Pancreas (tissue), 10 donors: Measurements from ENCODE around the gene DZIP1L. TPM values are rescaled to one million over a fixed set of nuclear protein-coding genes. Genes with fewer than 3 reads are reported as not detected.

Experiments used
- ATAC-seq, 4 donors: fragments of 200-7000 bp; cut with Tn5 transposase; one replicate each; pipeline versions ENCODE4 v1.8.0 to v1.9.1; 2020; ENCODE audit warnings: mild to moderate bottlenecking in 4 of 4, moderate library complexity in 4 of 4
- DNase-seq, 6 donors: peaks; one replicate each; pipeline ENCODE4 v3.0.0-alpha.2; 2020
- FAIRE-seq: peaks from 2 replicates; lab custom pipeline; 2012; peaks lifted over from hg19 to GRCh38; lab: Jason Lieb, UNC
- H3K27ac ChIP-seq, 4 donors: fragments of 200-600 bp; sonication (generic); 1 replicate in 3 of 4; 2 replicates in 1 of 4; pipeline versions ENCODE4 v1.5.0 to v1.8.0; 2020
- H3K27me3 ChIP-seq, 4 donors: fragments of 200-600 bp; one replicate each; pipeline ENCODE4 v1.8.0; 2021
- H3K36me3 ChIP-seq, 3 donors: fragments of 200-600 bp; sonication (generic) in 1 of 3; one replicate each; pipeline versions ENCODE4 v1.5.0 to v1.8.0; 2020 to 2021
- H3K4me1 ChIP-seq, 3 donors: fragments of 200-600 bp; one replicate each; pipeline ENCODE4 v1.8.0; 2021
- H3K4me3 ChIP-seq, 4 donors: fragments of 200-600 bp; sonication (generic) in 2 of 4; one replicate each; pipeline versions ENCODE4 v1.5.0 to v1.8.0; 2020 to 2021
- H3K9me3 ChIP-seq, 4 donors: fragments of 200-600 bp; one replicate each; pipeline ENCODE4 v1.8.0; 2021
- WGBS, 2 donors: extraction: QIAGEN DNeasy Blood & Tissue Kit; methylation state at CpG; one replicate each; pipeline ENCODE4 v1.1.7; 2013; 5-methylcytosine and 5-hydroxymethylcytosine counted together
- intact Hi-C, 3 donors: fragments of 100-400 bp; cut with DNase I; formaldehyde crosslinking; loops; one replicate each; pipeline versions ENCODE4 v1.11.1 to v1.14.2; 2022
- polyA plus RNA-seq, 2 donors: library from polyadenylated mRNA; stranded (reverse); fragments of 200-250 nt; gene quantifications; one replicate each; pipeline ENCODE4 v1.2.3, GENCODE V29; 2013
- total RNA-seq, 6 donors: library from RNA; stranded (reverse); fragmentation: NEBNext Ultra II Directional in 4 of 6; extraction: Animal tissue kit (Norgen Biotek cat#: 25700) in 4 of 6; gene quantifications; one replicate each; pipeline versions ENCODE4 v1.2.1 to v1.2.4, GENCODE V29; 2021 to 2023
- TF ChIP-seq, protein P1 (sequence below), 4 donors: fragments of 200-600 bp; sonication (generic) in 3 of 4; IDR thresholded peaks; one replicate each; pipeline versions ENCODE4 v1.5.0 to v1.8.0; 2021; ENCODE audit warnings: antibody characterized with exemption in 4 of 4
- donor health status: healthy with polysubstance abuse.
- donor health status: DM: no; HTN: no; CAD: no; lungs with moderate emphysema.
- donor health status: DM: no; HTN: no; CAD: no.
- donor health status: control.
- donor health status: control.
- donor health status: Bipolar disorder and iron deficiency.
- donor health status: DM: yes; HTN: yes; CAD: no.
- donor health status: DM: no; HTN: no; CAD: no.
- donor health status: DM: no; HTN: no; CAD: no.
- donor health status: DM: yes; HTN: yes; CAD: no.

Gene DZIP1L
- total and polyA plus RNA-seq, 8 donors = 6.3 to 21.7 (median 10.0) TPM

DNA sequence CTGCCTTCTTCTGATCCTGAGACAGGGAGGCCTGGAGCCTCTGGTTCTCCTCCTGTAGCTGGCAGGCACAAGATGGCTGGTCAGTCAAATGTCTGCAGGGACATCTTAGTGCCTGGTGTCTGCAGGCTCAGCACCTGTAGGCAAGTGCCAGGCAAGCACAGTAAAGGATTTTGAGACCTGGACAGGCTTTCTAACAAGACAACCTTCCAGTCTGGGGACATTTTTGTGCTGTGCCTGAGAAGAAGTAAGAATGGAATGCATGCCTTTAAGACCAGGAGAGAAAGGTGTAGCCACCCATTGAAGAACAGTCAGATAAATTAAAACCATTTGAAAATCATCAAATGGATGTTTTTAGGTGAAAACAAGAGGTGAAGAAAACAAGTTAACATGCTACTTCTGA is 31.2 kb downstream of the DZIP1L start:
- H3K27me3 ChIP-seq = no peaks in the 10 kb centered on the region
- H3K4me3 ChIP-seq = no peak overlapping the region
- TF ChIP-seq, protein P1, sequence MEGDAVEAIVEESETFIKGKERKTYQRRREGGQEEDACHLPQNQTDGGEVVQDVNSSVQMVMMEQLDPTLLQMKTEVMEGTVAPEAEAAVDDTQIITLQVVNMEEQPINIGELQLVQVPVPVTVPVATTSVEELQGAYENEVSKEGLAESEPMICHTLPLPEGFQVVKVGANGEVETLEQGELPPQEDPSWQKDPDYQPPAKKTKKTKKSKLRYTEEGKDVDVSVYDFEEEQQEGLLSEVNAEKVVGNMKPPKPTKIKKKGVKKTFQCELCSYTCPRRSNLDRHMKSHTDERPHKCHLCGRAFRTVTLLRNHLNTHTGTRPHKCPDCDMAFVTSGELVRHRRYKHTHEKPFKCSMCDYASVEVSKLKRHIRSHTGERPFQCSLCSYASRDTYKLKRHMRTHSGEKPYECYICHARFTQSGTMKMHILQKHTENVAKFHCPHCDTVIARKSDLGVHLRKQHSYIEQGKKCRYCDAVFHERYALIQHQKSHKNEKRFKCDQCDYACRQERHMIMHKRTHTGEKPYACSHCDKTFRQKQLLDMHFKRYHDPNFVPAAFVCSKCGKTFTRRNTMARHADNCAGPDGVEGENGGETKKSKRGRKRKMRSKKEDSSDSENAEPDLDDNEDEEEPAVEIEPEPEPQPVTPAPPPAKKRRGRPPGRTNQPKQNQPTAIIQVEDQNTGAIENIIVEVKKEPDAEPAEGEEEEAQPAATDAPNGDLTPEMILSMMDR (IDR thresholded peaks at IDR 0.05) = no peak
- intact Hi-C loops = no loop called here
- H3K9me3 ChIP-seq = no peaks in the 10 kb centered on the region
- FAIRE-seq (no peak), ATAC-seq (no peak), DNase-seq (no peak)
- H3K4me1 ChIP-seq = peaks cover 0 to 17% (median 6%) of the 10 kb centered on the region in 3 donors
- H3K36me3 ChIP-seq = peaks cover 0 to 6% (median 5%) of the 10 kb centered on the region in 3 donors
- no peak overlapping the region for H3K27ac ChIP-seq

DNA sequence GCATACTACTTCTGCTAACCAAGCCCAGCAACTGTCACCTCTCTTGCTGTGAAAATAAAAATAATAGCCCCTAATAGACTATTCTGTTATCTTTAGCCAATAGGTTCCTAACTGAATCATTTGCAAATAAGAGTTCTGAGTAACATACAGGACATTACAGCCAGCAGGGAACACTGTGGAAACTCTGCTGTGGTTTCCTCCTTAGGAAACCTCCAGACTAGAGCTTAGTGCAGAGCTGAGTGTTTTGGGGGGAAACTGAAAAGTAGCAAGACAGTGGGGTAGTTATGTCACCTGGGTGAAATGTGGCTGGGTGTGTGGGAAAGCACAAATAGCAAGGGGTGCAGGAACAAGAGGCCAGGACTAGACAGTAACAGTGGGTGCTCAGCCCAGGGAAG is 32.4 kb downstream of the DZIP1L start:
- FAIRE-seq (no peak), DNase-seq (no peak), ATAC-seq (peak in 2 of 4 donors; percentile 3 to 25)
- Histone ChIP-seq H3K9me3 (no peaks in the 10 kb centered on the region), H3K27ac (peak overlapping the region in 2 of 4 donors; percentile 1 to 59), H3K27me3 (no peaks in the 10 kb centered on the region), H3K4me1 (peaks cover 0 to 17% (median 6%) of the 10 kb centered on the region in 3 donors), H3K36me3 (peaks cover 0 to 6% (median 4%) of the 10 kb centered on the region in 3 donors), H3K4me3 (no peak overlapping the region)
- TF ChIP-seq, protein P1 (IDR thresholded peaks at IDR 0.05) = no peak
- intact Hi-C loops = no loop called here

DNA sequence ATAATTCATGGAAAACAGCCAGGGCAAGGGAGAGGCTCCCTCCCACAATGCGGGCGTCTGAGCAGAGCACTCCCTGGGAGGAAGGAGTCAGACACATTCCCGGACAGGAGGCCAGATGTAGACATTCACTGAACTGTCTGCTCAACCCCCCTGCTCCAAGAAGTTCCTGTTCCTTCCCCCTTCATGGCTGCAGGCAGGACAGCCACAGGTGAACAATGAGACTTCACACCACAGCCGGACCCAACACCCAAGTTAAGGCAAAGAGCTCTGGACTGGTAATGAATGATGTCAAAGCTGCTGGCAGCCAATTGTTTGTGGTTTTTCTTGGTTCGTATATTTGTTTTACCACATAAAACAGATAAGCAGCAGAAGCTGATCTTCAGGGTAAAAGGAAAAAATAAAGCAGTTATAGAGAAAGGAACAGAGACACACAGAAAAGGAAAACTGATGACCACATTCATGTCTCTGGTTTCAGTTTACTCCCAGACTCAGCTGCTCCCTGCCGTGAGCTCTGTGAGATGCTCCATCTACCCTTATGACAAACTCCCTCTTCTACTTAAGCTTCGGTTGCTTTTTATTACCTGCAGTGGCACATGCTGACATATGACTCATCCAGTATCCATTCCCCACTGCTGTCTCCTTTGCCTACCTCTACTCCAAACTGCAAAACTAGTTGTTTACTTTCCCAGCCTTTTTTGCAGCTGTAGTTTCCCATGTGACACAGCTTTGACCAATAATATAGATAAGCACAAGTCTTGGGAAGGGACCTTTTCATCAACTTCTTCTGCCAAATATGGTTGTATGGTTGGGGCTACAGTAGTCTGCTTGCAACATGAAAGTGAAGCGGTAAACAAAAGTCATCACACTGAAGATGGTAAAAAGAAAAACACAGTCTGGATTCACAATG is 33.1 kb downstream of the DZIP1L start:
- H3K4me3 ChIP-seq = no peak overlapping the region
- H3K9me3 ChIP-seq = no peaks in the 10 kb centered on the region
- peaks cover 0 to 17% (median 6%) of the 10 kb centered on the region in 3 donors for H3K4me1 ChIP-seq
- intact Hi-C loops = no loop called here
- FAIRE-seq (no peak), ATAC-seq (peak; percentile 71 to 81 (median 78)), DNase-seq (peak in 2 of 6 donors; percentile 44 to 49)
- TF ChIP-seq, protein P1 (IDR thresholded peaks at IDR 0.05) = no peak
- H3K27ac ChIP-seq = peak overlapping the region in 2 of 4 donors; percentile 55 to 59
- 30 to 34% methylated on average over 8 of the region's 8 CpGs for WGBS, 2 donors
- H3K36me3 ChIP-seq = peaks cover 0 to 6% (median 0%) of the 10 kb centered on the region in 3 donors
- no peaks in the 10 kb centered on the region for H3K27me3 ChIP-seq

DNA sequence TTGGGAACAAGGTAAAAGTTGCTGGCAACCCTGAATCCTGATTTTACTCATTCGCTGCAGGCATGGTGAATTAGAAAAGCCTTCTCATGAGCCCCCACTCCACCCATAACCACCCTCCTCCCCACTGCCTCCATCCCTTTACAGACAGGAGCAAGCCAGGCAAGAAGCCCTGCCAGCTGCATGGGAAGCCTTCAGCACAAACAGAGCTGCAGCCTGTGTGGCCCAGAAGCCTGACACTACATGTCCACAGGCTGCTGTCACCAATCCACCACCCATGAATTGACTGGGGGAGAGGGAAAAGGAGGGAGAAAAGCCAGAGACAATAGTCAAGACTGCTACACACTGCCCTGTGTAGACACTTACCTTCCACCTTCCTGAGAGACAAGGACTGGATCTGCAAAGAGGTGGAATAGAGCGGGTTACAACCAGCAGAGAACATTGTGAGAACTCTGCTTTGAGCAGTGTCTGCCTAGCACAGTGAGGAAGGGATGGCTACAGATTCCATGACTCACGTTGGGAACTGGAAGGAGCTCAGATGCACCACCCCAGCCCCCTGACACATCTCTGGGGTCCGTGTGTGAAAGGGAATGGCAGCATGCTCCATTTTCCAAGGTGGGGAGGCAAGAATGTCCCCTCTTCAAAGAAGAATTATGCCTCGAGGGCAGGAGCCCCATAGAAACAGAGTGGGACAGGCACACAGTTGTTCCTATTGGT is 33.9 kb downstream of the DZIP1L start:
- no peak for FAIRE-seq
- ATAC-seq = peak in 3 of 4 donors; percentile 14 to 43 (median 35)
- no peaks in the 10 kb centered on the region for H3K9me3 ChIP-seq
- intact Hi-C loops = no loop called here
- TF ChIP-seq, protein P1 (IDR thresholded peaks at IDR 0.05) = no peak
- no peak for DNase-seq
- 71 to 85% methylated on average over 5 of the region's 5 CpGs for WGBS, 2 donors
- H3K36me3 ChIP-seq = peaks cover 0 to 3% (median 0%) of the 10 kb centered on the region in 3 donors
- H3K27ac ChIP-seq = peak overlapping the region in 2 of 4 donors; percentile 55 to 59
- H3K4me3 ChIP-seq = no peak overlapping the region
- peaks cover 0 to 17% (median 6%) of the 10 kb centered on the region in 3 donors for H3K4me1 ChIP-seq
- H3K27me3 ChIP-seq = no peaks in the 10 kb centered on the region
